Jurkat, Clone E6-1 (cell line): ENCODE data around the gene KDELR3. TPM values are rescaled to one million over a fixed set of nuclear protein-coding genes. Genes with fewer than 3 reads are reported as not detected.

Source experiments
- DNase-seq: peaks from one replicate; pipeline ENCODE4 v3.0.0-alpha.2; 2011; ENCODE audit warnings: low read depth, low spot score
- H3K4me3 ChIP-seq: 2 replicates; pipeline ENCODE4 v1.5.1; 2011; ENCODE audit warnings: mild to moderate bottlenecking, low read length, control low read depth, moderate library complexity
- polyA plus RNA-seq: library from polyadenylated mRNA; unstranded; fragments of >200 nt; gene quantifications from one replicate; pipeline ENCODE4 v1.2.1, GENCODE V29; 2012; ENCODE audit warnings: missing spikeins; ENCODE audit not compliant: insufficient read length, insufficient read depth

KDELR3 gene
- polyA plus RNA-seq, result not detected

DNA sequence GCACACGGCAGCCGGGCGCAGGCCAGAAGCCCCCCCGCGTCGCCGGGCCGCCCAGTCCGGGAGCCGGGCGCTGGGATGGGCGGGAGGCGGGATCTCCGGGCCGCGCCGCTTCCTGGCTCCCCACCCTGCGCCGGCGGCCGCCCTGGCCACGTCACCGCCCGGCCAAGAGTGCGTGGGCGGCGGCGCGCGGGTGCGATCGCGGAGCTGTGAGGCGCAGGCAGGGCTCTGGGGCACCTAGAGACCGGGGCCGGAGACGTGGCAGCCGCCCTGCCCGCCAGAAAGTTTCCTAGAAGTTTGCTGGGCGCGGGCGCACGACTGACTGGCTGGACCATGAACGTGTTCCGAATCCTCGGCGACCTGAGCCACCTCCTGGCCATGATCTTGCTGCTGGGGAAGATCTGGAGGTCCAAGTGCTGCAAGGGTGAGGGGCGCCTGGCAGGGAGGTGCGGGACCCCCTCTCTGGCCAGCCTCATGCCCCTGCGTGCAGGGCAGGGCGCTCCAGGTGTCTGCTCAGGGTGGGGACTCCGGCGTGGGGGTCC lies at the start of gene KDELR3:
Gene KDELR3 (plus strand): TSS at position 193 of the 539 bp plus-strand sequence. CDS start 138 bp downstream, at position 331.
- no peak within 1 kb of the TSS for H3K4me3 ChIP-seq
- DNase-seq, result no peak

DNA sequence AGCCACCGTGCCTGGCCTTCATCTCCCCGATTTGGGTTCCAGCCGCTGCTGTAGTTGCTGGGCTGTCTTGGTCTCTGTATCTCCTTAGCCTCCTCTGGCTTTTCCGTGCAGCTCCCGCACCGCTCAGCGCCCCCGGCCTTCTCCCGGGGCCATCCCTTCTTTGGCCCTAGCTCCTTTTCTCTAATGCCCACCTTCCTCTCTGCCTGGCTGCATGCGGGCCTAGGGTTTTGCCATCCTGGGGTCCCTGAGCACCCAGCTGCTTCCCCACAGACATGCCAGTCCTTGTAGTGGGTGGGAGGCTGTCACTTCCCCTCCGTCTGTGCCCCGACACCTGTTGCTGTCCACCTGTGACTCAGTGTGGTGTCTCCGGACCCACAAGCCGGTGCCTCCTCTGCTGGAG lies 49.3 kb upstream of the KDELR3 start:
- DNase-seq, result no peak
- no peak overlapping the region for H3K4me3 ChIP-seq

DNA sequence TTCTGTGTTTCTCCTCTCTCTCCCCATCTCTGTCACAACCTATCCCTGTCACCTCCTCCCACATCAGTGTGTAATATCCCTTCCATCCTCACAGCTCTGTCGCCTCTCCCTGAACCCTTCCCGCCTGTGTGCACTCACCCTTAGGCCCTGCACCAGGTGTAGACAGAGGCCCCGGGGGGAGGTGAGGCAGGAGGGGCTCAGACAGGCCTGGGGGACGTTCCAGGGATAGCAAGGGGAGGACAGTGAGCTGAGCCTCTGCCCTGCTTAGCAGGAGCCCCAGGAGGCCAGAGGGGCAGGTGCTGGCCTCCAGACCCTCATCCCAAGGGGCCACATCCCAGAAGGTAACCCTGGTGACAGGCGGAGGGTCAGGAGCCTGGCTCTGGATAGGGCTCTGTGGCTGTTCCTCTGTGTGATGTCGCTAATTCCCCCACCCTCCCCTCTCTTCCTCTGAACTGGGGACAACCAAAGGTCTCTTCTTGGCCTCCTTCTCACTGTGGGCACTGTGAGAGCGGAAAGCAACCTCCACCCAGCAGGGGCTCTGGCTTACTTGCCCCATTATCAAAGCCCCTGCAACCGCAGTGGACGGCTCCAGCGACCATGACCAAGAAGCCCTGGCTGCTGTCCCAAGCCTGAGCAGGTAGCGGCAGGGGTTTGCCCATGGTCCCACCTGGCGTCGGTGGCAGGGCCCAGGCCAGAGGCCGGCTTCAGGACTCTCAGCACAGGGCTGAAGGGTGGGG lies 48.6 kb upstream of the KDELR3 start:
- DNase-seq, result no peak
- no peak overlapping the region for H3K4me3 ChIP-seq

DNA sequence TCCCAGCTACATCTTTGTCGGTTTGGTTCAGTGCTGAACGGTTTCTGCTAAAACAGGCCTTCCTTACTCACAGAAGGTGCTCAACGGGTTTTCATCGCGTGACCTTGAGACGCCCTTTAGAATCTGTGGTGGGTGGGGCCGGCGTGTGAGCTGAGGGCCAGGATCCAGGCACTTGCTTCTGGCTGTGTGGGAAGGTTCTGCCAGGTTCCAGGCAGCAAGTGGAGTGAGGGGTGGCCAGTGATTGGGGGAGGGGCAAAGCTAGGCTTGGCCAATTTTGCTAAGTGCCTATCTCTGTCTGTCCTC lies 48.1 kb upstream of the KDELR3 start:
- H3K4me3 ChIP-seq, result no peak overlapping the region
- DNase-seq, result no peak

DNA sequence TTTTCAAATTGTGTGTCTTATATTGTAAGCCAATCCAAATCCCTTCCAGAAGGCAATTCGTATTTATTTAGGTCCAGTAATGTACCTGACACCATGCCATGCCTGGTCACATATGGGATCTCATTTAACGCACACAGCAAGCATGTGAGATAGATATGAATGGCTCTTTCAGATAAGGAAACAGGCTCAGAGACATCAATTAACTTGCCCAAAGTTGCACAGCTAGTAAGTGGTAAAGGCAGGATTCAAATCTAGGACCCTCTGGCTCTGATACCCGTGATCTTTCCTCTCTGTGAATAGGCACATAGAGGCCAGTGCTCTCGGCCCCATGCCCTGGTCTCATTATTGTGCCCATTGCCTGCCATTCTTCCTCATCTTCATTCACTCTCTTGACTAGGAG lies 47.2 kb upstream of the KDELR3 start:
- no peak for DNase-seq
- H3K4me3 ChIP-seq, result no peak overlapping the region

DNA sequence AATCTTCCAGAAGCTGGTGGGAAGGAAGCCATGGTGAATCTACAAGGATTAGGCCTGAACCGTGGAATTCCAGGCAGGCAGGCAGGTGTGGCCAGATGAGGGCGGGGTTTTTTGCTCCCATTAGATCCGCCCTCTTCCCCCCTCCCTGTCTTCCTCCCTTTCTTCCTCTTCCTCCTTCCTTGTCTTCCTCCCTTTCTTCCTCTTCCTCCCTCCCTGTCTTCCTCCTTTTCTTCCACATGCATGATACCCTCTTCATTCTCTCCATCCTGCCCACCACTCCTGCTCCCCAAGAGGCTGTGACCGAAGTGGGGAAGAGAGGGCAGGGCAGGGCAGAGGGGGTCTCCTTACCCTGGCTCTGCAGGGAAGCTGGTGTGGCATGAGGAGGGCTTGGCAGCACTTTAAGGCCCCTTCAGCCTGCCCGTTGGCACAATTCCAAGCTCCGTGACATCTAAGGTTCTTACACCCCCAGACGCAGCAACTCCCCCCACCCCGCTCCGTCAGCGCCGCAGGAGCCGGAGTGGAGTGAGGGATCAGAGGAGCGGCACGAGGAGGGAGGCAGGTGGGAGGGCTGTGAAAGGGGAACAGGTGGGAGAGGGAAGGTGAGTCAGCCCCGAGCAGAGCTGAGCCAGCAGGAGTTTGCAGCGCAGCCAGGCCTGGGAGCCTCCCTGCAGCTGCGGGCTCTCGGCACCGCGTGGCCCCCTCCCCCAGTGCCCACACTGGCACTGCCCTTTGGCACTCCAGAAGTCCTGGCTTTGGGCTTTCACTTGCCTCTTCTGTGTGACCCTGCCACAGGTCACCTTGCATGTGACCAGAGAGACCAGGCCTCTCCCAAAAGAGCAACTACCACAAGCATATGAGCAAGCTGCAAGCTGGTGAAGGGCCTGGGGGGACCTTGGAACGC lies 45.0 kb upstream of the KDELR3 start:
- H3K4me3 ChIP-seq, result no peak overlapping the region

GRCh38 chr22:38423512-38424503 lies 44.1 kb upstream of the KDELR3 start:
- DNase-seq, result no peak
- no peak overlapping the region for H3K4me3 ChIP-seq

More for the DNA sequence above, 45.0 kb upstream of the KDELR3 start:
- no peak for DNase-seq

DNA sequence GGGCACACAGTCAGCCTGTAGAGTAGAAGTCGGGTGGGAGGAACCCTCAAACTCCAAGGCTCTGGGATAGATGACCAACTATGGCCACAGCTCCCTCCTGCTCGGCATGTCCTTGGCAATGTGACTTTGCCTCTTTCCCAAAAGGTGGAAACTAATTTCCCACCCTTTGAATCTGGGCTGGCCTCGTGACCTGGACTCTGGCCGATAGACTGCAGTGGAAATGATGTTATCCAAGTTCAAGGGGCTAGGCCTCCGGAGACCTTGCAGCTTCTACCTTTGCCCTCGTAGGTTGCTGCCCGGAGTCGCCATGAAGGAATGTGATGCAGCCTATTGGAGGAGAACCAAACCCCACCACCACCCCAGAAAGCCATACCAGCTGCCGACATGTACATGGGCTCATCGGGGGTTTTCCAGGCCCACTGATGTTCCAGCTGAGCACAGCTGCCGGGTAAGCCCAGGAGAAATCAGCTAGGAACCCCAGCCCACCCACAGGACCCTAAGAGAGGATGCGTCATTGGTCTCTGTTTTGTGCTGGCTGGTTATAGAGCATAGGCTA lies 43.3 kb upstream of the KDELR3 start:
- no peak for DNase-seq
- no peak overlapping the region for H3K4me3 ChIP-seq

DNA sequence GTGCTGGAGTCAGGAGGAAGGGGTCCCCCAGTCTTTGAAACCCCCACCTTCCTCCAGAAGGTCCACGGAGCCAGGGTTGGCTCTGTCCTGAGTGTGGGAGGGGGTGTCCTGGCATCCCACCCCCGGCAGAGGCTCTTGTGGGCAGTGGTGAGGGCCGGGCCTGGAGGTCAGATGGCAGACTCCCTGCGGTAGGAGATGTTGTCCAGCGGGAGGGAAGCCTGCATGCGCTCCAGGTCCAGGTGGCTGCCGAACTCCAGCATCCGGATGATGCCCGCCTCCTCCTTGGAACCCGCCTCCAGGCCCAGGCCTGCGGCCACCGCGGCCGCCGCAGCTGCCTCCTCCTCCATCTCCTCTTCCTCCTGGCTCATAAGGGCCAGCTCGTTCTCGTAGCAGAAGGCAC lies 41.3 kb upstream of the KDELR3 start:
- H3K4me3 ChIP-seq, result no peak overlapping the region
- no peak for DNase-seq

DNA sequence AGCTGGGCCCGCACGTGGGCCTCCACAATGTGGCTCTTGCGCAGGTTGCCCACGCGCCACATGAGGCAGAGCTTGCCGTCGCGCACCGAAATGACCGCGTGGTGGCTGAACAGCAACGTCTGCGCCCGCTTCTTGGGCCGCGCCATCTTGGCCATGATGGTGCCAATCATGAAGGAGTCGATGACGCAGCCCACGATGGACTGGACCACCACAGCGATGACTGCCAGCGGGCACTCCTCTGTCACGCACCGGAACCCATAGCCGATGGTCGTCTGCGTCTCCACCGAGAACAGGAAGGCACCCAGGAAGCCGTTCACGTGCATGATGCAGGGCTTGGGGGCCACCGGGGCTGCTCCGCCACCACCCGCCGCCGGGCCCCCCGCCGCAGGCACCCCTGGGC lies 40.4 kb upstream of the KDELR3 start:
- DNase-seq, result no peak
- H3K4me3 ChIP-seq, result no peak overlapping the region

DNA sequence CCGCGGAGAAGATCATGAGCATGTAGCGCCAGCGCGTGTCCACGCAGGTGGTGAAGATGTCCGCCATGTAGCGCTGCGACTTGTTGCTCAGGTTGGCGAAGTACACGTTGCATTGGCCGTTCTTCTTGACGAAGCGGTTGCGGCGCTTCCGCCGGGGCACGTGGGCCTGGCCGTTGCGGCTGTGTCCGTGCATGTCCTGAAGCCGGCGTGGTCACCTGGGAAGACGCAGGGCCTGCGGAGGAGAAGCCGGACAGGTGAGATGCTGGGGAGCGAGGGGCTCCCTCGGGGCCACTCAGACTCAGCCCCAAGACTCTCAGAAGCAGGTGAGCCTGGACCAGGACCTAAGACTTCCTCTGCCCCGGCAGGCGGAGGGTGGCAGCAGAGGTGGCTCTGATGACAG lies 40.0 kb upstream of the KDELR3 start:
- DNase-seq, result no peak
- no peak overlapping the region for H3K4me3 ChIP-seq

- DNase-seq, result no peak
- no peak overlapping the region for H3K4me3 ChIP-seq
Measured at GRCh38 chr22:38428714-38429113, 39.2 kb upstream of the KDELR3 start.

- H3K4me3 ChIP-seq, result no peak overlapping the region
- no peak for DNase-seq
Measured at GRCh38 chr22:38429499-38430068, 38.3 kb upstream of the KDELR3 start.

- H3K4me3 ChIP-seq, result no peak overlapping the region
- DNase-seq, result no peak
Measured at GRCh38 chr22:38431266-38432010, 36.5 kb upstream of the KDELR3 start.

- no peak for DNase-seq
- no peak overlapping the region for H3K4me3 ChIP-seq
Measured at GRCh38 chr22:38432264-38432663, 35.6 kb upstream of the KDELR3 start.

GRCh38 chr22:38433871-38434270 lies 34.0 kb upstream of the KDELR3 start:
- no peak for DNase-seq

DNA sequence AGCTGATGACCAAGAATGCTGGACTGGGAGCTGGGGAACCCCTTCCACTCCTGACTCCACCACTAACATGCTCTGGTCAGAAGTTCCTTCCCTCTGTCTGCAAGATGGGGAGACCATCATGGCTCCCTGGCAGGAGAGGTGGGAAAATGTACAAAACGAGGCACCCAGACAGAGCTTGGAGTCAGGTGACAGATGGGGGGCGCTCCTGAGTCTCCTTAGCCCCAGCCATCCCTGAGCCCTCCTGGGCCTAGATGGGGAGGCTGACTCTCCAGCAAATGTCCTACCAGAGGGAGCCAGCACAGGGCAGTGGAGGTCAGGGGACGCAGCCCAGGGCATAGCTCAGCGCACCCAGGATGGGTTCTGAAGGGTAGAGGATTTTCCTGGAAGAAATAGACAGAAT lies 32.9 kb upstream of the KDELR3 start:
- DNase-seq, result no peak
- no peak overlapping the region for H3K4me3 ChIP-seq

More at GRCh38 chr22:38433871-38434270, 34.0 kb upstream of the KDELR3 start:
- no peak overlapping the region for H3K4me3 ChIP-seq

- H3K4me3 ChIP-seq, result no peak overlapping the region
- no peak for DNase-seq
Measured at GRCh38 chr22:38435965-38436364, 31.9 kb upstream of the KDELR3 start.
